ENCODE data around the gene HACD2. TPM values are rescaled to one million over a fixed set of nuclear protein-coding genes. Genes with fewer than 3 reads are reported as not detected.
"Not testable (repeated sequence)": the region's sequence is repeated elsewhere in the genome, so short reads cannot be mapped to it uniquely, and the experiment has no call there.

The HACD2 gene
- total and polyA plus RNA-seq, 2 experiments from 2014 or later = 27.0 to 41.2 TPM

- H3K27me3 ChIP-seq (replicated peaks; ENCODE audit: insufficient read depth) = no peaks in the 10 kb centered on the region
- H4K20me1 ChIP-seq (ENCODE audit: insufficient read depth) = no peaks in the 10 kb centered on the region
- in situ Hi-C loops (cut with MboI) = no loop called here
- DNase-seq = peak; percentile 69
- no peak overlapping the region for H3K9ac ChIP-seq
- TF ChIP-seq EZH2phosphoT487 (IDR thresholded peaks at IDR 0.05; ENCODE audit: insufficient read depth, low read depth) (no peak), EZH2 (IDR thresholded peaks at IDR 0.05; ENCODE audit: insufficient read depth, poor library complexity, severe bottlenecking) (no peak)
- no peaks in the 10 kb centered on the region for H3K9me3 ChIP-seq (ENCODE audit: low read depth)
- 40 to 58% methylated on average over 1 of the region's 1 CpG for WGBS, 2 experiments (ENCODE audit: low coverage in 1 of 2, low lambda C conversion rate in 2 of 2, missing lambda C conversion rate in 2 of 2)
- no peak overlapping the region for H3K4me3 ChIP-seq
- peak overlapping the region; percentile 12 for H3K4me2 ChIP-seq (ENCODE audit: unreplicated experiment)
- H3K9me2 ChIP-seq (ENCODE audit: insufficient read depth) = no peaks in the 10 kb centered on the region
- H2AFZ ChIP-seq = no peak overlapping the region
- peaks cover 56% of the 10 kb centered on the region for H3K4me1 ChIP-seq (ENCODE audit: insufficient read depth)
- H3K27ac ChIP-seq = no peak overlapping the region
- no peaks in the 10 kb centered on the region for H3K79me2 ChIP-seq (ENCODE audit: insufficient read depth)
- H3K36me3 ChIP-seq (ENCODE audit: low read depth) = no peaks in the 10 kb centered on the region
- peaks cover 35% of the 10 kb centered on the region for H3F3A ChIP-seq (ENCODE audit: insufficient read depth)
Measured at GRCh38 chr3:123602325-123602724, 17.5 kb upstream of the HACD2 start.

GRCh38 chr3:123600863-123601262, 16.0 kb upstream of the HACD2 start:
- H3K4me3 ChIP-seq; H3K9me3 ChIP-seq (ENCODE audit: low read depth); H3K4me2 ChIP-seq (ENCODE audit: unreplicated experiment); in situ Hi-C loops (cut with MboI); H3K36me3 ChIP-seq (ENCODE audit: low read depth); H3K79me2 ChIP-seq (ENCODE audit: insufficient read depth); DNase-seq; H3K9me2 ChIP-seq (ENCODE audit: insufficient read depth); H3K27me3 ChIP-seq (replicated peaks; ENCODE audit: insufficient read depth); H2AFZ ChIP-seq; H3K9ac ChIP-seq; H4K20me1 ChIP-seq (ENCODE audit: insufficient read depth); H3K27ac ChIP-seq: not testable (repeated sequence)
- peaks cover 24% of the 10 kb centered on the region for H3F3A ChIP-seq (ENCODE audit: insufficient read depth)
- peaks cover 43% of the 10 kb centered on the region for H3K4me1 ChIP-seq (ENCODE audit: insufficient read depth)

- Histone ChIP-seq H3K4me2 (ENCODE audit: unreplicated experiment) (no peak overlapping the region), H4K20me1 (ENCODE audit: insufficient read depth) (no peaks in the 10 kb centered on the region), H3K9me3 (ENCODE audit: low read depth) (no peaks in the 10 kb centered on the region), H3K4me1 (ENCODE audit: insufficient read depth) (peaks cover 21% of the 10 kb centered on the region), H3K9ac (no peak overlapping the region), H3K27me3 (replicated peaks; ENCODE audit: insufficient read depth) (no peaks in the 10 kb centered on the region), H3K4me3 (no peak overlapping the region), H3F3A (ENCODE audit: insufficient read depth) (0 out of 2 replicates have a peak, but pooled peaks cover 5% of the 10 kb centered on the region), H3K27ac (no peak overlapping the region), H2AFZ (no peak overlapping the region), H3K79me2 (ENCODE audit: insufficient read depth) (no peaks in the 10 kb centered on the region; the same call in 1 of the 2 replicates), H3K36me3 (ENCODE audit: low read depth) (no peaks in the 10 kb centered on the region), H3K9me2 (ENCODE audit: insufficient read depth) (no peaks in the 10 kb centered on the region)
- in situ Hi-C loops (cut with MboI) = no loop called here
- DNase-seq = no peak
- WGBS, 2 experiments (ENCODE audit: low coverage in 1 of 2, low lambda C conversion rate in 2 of 2, missing lambda C conversion rate in 2 of 2) = 95 to 97% methylated on average over 4 of the region's 4 CpGs
- TF ChIP-seq EZH2phosphoT487 (IDR thresholded peaks at IDR 0.05; ENCODE audit: insufficient read depth, low read depth) (no peak), EZH2 (IDR thresholded peaks at IDR 0.05; ENCODE audit: insufficient read depth, poor library complexity, severe bottlenecking) (no peak)
Measured at GRCh38 chr3:123597561-123597960, 12.7 kb upstream of the HACD2 start.

- H3K4me1 ChIP-seq (ENCODE audit: insufficient read depth) = peaks cover 2% of the 10 kb centered on the region; the same call in 1 of the 2 replicates
- H3K9ac ChIP-seq = no peak overlapping the region
- in situ Hi-C loops (cut with MboI) = no loop called here
- H3K27me3 ChIP-seq (replicated peaks; ENCODE audit: insufficient read depth) = no peaks in the 10 kb centered on the region
- 77 to 84% methylated on average over 5 of the region's 5 CpGs for WGBS, 2 experiments (ENCODE audit: low coverage in 1 of 2, low lambda C conversion rate in 2 of 2, missing lambda C conversion rate in 2 of 2)
- no peak overlapping the region for H3K27ac ChIP-seq
- no peaks in the 10 kb centered on the region for H3K9me2 ChIP-seq (ENCODE audit: insufficient read depth)
- H4K20me1 ChIP-seq (ENCODE audit: insufficient read depth) = no peaks in the 10 kb centered on the region
- no peaks in the 10 kb centered on the region for H3K36me3 ChIP-seq (ENCODE audit: low read depth)
- no peak overlapping the region for H3K4me3 ChIP-seq
- no peaks in the 10 kb centered on the region for H3K9me3 ChIP-seq (ENCODE audit: low read depth)
- H3K4me2 ChIP-seq (ENCODE audit: unreplicated experiment) = no peak overlapping the region
- TF ChIP-seq EZH2 (IDR thresholded peaks at IDR 0.05; ENCODE audit: insufficient read depth, poor library complexity, severe bottlenecking) (no peak), EZH2phosphoT487 (IDR thresholded peaks at IDR 0.05; ENCODE audit: insufficient read depth, low read depth) (no peak)
- H2AFZ ChIP-seq = no peak overlapping the region
- H3F3A ChIP-seq (ENCODE audit: insufficient read depth) = no peaks in the 10 kb centered on the region
- H3K79me2 ChIP-seq (ENCODE audit: insufficient read depth) = peaks cover under 1% of the 10 kb centered on the region; the same call in 1 of the 2 replicates
- DNase-seq = no peak
Measured at GRCh38 chr3:123595396-123596180, 10.7 kb upstream of the HACD2 start.

Measured in GM23248 (cell line).